Fibroblast of skin of scalp (primary cell): ENCODE measurements around the gene CKAP5. TPM values are rescaled to one million over a fixed set of nuclear protein-coding genes. Genes with fewer than 3 reads are reported as not detected.

ENCODE experiments used
- DNase-seq: peaks from one replicate; pipeline ENCODE4 v3.0.0-alpha.2; 2013
- polyA plus RNA-seq, 2 experiments: library from polyadenylated mRNA; unstranded; fragments of 120-200 nt; gene quantifications; one replicate each; pipeline ENCODE4 v1.2.1, GENCODE V29; 2013; ENCODE audit not compliant: insufficient read length in 2 of 2

The CKAP5 gene
- polyA plus RNA-seq (2013, experiment 1 of 2; ENCODE audit: insufficient read length), result 63.2 TPM
- 71.0 TPM for polyA plus RNA-seq (2013, experiment 2 of 2; ENCODE audit: insufficient read length)

- DNase-seq, result peak; percentile 90
These were observed at the start of gene CKAP5 for GRCh38 chr11:46845740-46846509. TSS of gene CKAP5 (minus strand) at chr11:46846280. CDS start at chr11:46821231, 25,049 bp downstream.

- DNase-seq, result no peak
These were observed 49.7 kb upstream of the CKAP5 start for GRCh38 chr11:46895821-46896220.

GRCh38 chr11:46894961-46895360, 48.9 kb upstream of the CKAP5 start:
- DNase-seq, result no peak

GRCh38 chr11:46894506-46894905, 48.4 kb upstream of the CKAP5 start:
- DNase-seq, result no peak

GRCh38 chr11:46892838-46893237, 46.8 kb upstream of the CKAP5 start:
- DNase-seq, result no peak

- DNase-seq, result no peak
These were observed 46.0 kb upstream of the CKAP5 start for GRCh38 chr11:46892109-46892508.

GRCh38 chr11:46890665-46891064, 44.6 kb upstream of the CKAP5 start:
- no peak for DNase-seq

GRCh38 chr11:46889689-46890475, 43.8 kb upstream of the CKAP5 start:
- DNase-seq, result peak; percentile 73

- no peak for DNase-seq
These were observed 43.2 kb upstream of the CKAP5 start for GRCh38 chr11:46889251-46889650.

GRCh38 chr11:46888636-46889035, 42.6 kb upstream of the CKAP5 start:
- DNase-seq, result no peak

GRCh38 chr11:46886211-46886610, 40.1 kb upstream of the CKAP5 start:
- DNase-seq, result no peak

- DNase-seq, result no peak
These were observed 33.0 kb upstream of the CKAP5 start for GRCh38 chr11:46879056-46879585.

- no peak for DNase-seq
These were observed 31.5 kb upstream of the CKAP5 start for GRCh38 chr11:46877580-46877979.

GRCh38 chr11:46876471-46876870, 30.4 kb upstream of the CKAP5 start:
- no peak for DNase-seq

- DNase-seq, result no peak
These were observed 28.5 kb upstream of the CKAP5 start for GRCh38 chr11:46874586-46874985.

- no peak for DNase-seq
These were observed 22.8 kb upstream of the CKAP5 start for GRCh38 chr11:46868912-46869311.

GRCh38 chr11:46865340-46865739, 19.3 kb upstream of the CKAP5 start:
- peak; percentile 35 for DNase-seq

GRCh38 chr11:46860218-46860617, 14.1 kb upstream of the CKAP5 start:
- no peak for DNase-seq

- DNase-seq, result no peak
These were observed 13.0 kb upstream of the CKAP5 start for GRCh38 chr11:46858920-46859546.

GRCh38 chr11:46857666-46858065, 11.6 kb upstream of the CKAP5 start:
- no peak for DNase-seq

- DNase-seq, result no peak
These were observed 10.7 kb upstream of the CKAP5 start for GRCh38 chr11:46856605-46857343.

GRCh38 chr11:46855863-46856262, 9.8 kb upstream of the CKAP5 start:
- DNase-seq, result no peak
